ENCODE results near the gene ENTPD6. TPM values are rescaled to one million over a fixed set of nuclear protein-coding genes. Genes with fewer than 3 reads are reported as not detected.

The ENTPD6 gene
- total and polyA plus RNA-seq, 2 of the 4 experiments (the other 2 are of a cell fraction) = 61.1 to 98.6 TPM

- in situ Hi-C loops (cut with MboI; ENCODE audit: low sequenced_read_pairs) = no loop called here
- H4K91ac ChIP-seq (ENCODE audit: insufficient read depth, low read depth, low read length) = no peak overlapping the region
Observed at GRCh38 chr20:25209400-25209799, 13.9 kb downstream of the ENTPD6 start.

More at GRCh38 chr20:25209400-25209799, 13.9 kb downstream of the ENTPD6 start:
- H3K4ac ChIP-seq (ENCODE audit: low read depth, low read length) = no peak overlapping the region
- no peak overlapping the region for H3K56ac ChIP-seq (ENCODE audit: extremely low read depth, insufficient read depth, low read length)
- H2AK5ac ChIP-seq (ENCODE audit: low read depth, low read length) = no peak overlapping the region
- H3K27me3 ChIP-seq (ENCODE audit: control insufficient read depth, insufficient read depth, low read length) = no peaks in the 10 kb centered on the region
- H3K4me2 ChIP-seq (ENCODE audit: low read depth, low read length) = no peak overlapping the region
- H2BK5ac ChIP-seq (ENCODE audit: low read depth, low read length, poor library complexity, severe bottlenecking) = no peak overlapping the region
- peaks cover 3% of the 10 kb centered on the region; the same call in 1 of the 2 replicates for H3K4me1 ChIP-seq (ENCODE audit: control insufficient read depth, insufficient read depth, low read length)
- no peak overlapping the region for H3K27ac ChIP-seq (ENCODE audit: insufficient read depth, low read length)
- H2BK120ac ChIP-seq (ENCODE audit: low read depth, low read length) = no peak overlapping the region
- no peak overlapping the region for H3K18ac ChIP-seq (ENCODE audit: low read depth, low read length)
- H3K9me3 ChIP-seq (ENCODE audit: control insufficient read depth, insufficient read depth, low read length) = no peaks in the 10 kb centered on the region
- peaks cover 15 to 44% of the 10 kb centered on the region in 2 experiments for H3K79me1 ChIP-seq (ENCODE audit: low read depth in 1 of 2, low read length in 2 of 2)
- peaks cover 9% of the 10 kb centered on the region; the same call in 1 of the 2 replicates for H3K9me1 ChIP-seq (ENCODE audit: insufficient read depth, low read length)
- no peak overlapping the region for H4K5ac ChIP-seq (ENCODE audit: low read depth, low read length)
- no peak overlapping the region for H3K4me3 ChIP-seq (ENCODE audit: insufficient read depth, low read depth, low read length)
- H2AFZ ChIP-seq (replicated peaks; ENCODE audit: low read length, poor library complexity) = no peak overlapping the region
- H3K23ac ChIP-seq (ENCODE audit: low read depth, low read length) = no peak overlapping the region
- POLR2A ChIA-PET (ENCODE audit: unreplicated experiment) = no interaction called here
- dilution Hi-C loops (cut with HindIII; ENCODE audit: low sequenced_read_pairs, unreplicated experiment) = no loop called here
- CTCF ChIA-PET = no interaction called here
- H3K36me3 ChIP-seq (ENCODE audit: control insufficient read depth, insufficient read depth, low read length) = peaks cover 19% of the 10 kb centered on the region
- no peak overlapping the region for H3K14ac ChIP-seq (replicated peaks; ENCODE audit: low read depth, low read length)
- H2BK15ac ChIP-seq (ENCODE audit: low read depth, low read length) = no peak overlapping the region
- ATAC-seq (ENCODE audit: low read depth) (no peak), DNase-seq (no peak)
- WGBS, 2 experiments (ENCODE audit: extremely low coverage in 2 of 2, insufficient read length in 1 of 2) = no CpG with 5 or more reads among the region's 1 CpG
- H3K9ac ChIP-seq (ENCODE audit: low read depth, low read length) = no peak overlapping the region
- no peak overlapping the region for H2AK9ac ChIP-seq (replicated peaks; ENCODE audit: low read depth, low read length, poor library complexity)
- H4K8ac ChIP-seq (ENCODE audit: low read depth in 2 of 2, low read length in 2 of 2) = no peak overlapping the region
- no peak for TF ChIP-seq MXI1 (IDR thresholded peaks at IDR 0.05; ENCODE audit: borderline replicate concordance, low read depth, low read length)
- TF ChIP-seq POLR2A (IDR thresholded peaks at IDR 0.05; ENCODE audit: low read depth, low read length) = no peak
- TF ChIP-seq USF2 (IDR thresholded peaks at IDR 0.05; ENCODE audit: low read depth, low read length) = no peak
- TF ChIP-seq NFE2L2 (IDR thresholded peaks at IDR 0.05; ENCODE audit: low read depth, low read length) = no peak
- no peak for TF ChIP-seq CHD1 (IDR thresholded peaks at IDR 0.05; ENCODE audit: low read depth, low read length)
- TF ChIP-seq BHLHE40 (IDR thresholded peaks at IDR 0.05; ENCODE audit: low read depth, low read length) = no peak
- TF ChIP-seq RAD21 (IDR thresholded peaks at IDR 0.05; ENCODE audit: low read length) = no peak
- BruUV-seq (replicated peaks) = no TSS peak
- H2BK20ac ChIP-seq (ENCODE audit: low read depth, low read length) = no peak overlapping the region
- intact Hi-C loops (cut with micrococcal nuclease) = no loop called here
- peaks cover 3% of the 10 kb centered on the region for H4K20me1 ChIP-seq (ENCODE audit: insufficient read depth, low read length)

Measured in IMR-90 (cell line).